ENCODE measurements around the gene FAM110C. TPM values are rescaled to one million over a fixed set of nuclear protein-coding genes. Genes with fewer than 3 reads are reported as not detected.

FAM110C gene, protein sequence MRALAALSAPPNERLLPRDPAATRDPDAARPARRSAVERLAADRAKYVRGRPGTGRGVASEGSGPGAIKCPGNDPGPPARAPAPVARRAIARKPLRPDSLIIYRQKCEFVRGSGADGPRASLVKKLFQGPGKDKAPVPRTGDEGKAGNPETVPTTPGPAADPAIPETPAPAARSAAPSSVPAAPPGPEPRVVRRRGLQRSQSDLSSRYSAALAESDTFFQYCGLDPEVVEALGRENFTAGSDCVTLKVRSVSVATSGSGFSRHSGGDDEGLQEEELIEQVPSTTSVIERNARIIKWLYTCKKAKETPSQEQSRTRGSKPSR
- not detected in 2 replicates for total RNA-seq

DNA sequence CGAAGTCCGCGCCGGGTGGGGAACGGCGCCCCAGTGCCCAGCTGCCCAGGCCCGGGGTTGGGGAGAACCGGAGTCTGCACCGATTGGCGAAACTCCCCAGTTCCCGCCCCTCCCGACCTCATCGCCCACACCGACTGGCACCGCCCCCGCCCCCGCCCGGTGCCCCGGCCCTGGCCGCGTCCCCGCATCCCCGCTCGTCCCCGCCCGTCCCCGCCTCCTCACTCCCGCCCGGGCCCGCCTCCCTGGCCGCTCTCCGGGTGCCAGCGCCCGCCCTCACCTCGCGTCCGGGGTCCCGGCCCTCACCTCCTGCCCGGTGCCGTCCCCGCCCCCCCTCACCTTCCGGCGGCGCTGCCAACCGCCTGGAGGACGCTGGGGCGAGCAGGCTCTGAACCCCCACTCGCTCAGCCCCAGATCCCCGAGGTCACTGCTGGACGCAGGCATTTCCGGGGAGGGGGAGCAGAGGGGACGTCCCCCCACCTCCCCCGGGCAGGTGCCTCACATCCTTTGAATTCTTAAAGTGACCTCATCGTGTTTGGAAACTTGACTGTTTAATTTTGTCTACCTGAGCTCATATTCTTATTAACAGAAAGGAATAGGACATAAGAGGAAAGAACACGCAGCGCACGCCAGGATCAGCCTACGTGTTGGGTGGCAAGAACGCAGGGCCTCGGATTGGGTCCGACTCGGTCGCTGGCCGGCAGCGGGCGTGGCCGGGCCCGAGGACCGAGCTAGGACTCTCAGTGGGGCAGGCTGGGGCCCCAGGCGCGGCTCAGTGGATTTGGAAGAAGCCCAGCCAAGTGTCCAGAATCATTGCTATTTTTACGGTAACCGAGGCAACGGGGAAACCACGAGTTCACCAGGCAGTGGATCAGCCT lies at the start of gene FAM110C:
Gene FAM110C, minus strand, starts transcription at position 35 of the 875 bp plus-strand sequence. CDS start 120 bp downstream, outside the sequence.

Other genes with a start within 250 kb of the FAM110C start
- 27.3 and 41.2 TPM in 2 replicates for gene SH3YL1, start 217.5 kb upstream of the FAM110C start, total RNA-seq
- 77.0 and 78.9 TPM in 2 replicates for gene ACP1, start 218.4 kb upstream of the FAM110C start, total RNA-seq
- gene ALKAL2, start 241.6 kb upstream of the FAM110C start, total RNA-seq, result not detected in 2 replicates